Stimulated activated naive B cell treated with anti-CD40 and anti-IgM and Interleukin-4, amounts not matched to agents 10 μg/mL and 1 μg/mL and 100 μg/mL, for 72 hours (primary cell): Measurements from ENCODE around the gene CD7.

Experiments
- ATAC-seq, 2 donors: fragments of 150-1000 bp; cut with Tn5 transposase; replicated peaks; 2 replicates each; pipeline ENCODE4 v1.10.0; 2021; ENCODE audit warnings: moderate library complexity in 1 of 2
- DNase-seq: peaks from one replicate; pipeline ENCODE4 v3.0.0; 2021
- H3K27ac Mint-ChIP-seq: one replicate; pipeline ENCODE4 v1.8.0; 2022; ENCODE audit warnings: mild to moderate bottlenecking, mixed read lengths
- H3K27me3 Mint-ChIP-seq, 2 donors: one replicate each; pipeline ENCODE4 v1.8.0; 2022; ENCODE audit warnings: mixed read lengths in 2 of 2
- H3K36me3 Mint-ChIP-seq, 2 donors: one replicate each; pipeline ENCODE4 v1.8.0; 2022; ENCODE audit warnings: mixed read lengths in 2 of 2, mild to moderate bottlenecking in 1 of 2
- H3K4me1 Mint-ChIP-seq, 2 donors: one replicate each; pipeline ENCODE4 v1.8.0; 2022; ENCODE audit warnings: mixed read lengths in 2 of 2, mild to moderate bottlenecking in 1 of 2
- H3K4me3 Mint-ChIP-seq, 2 donors: one replicate each; pipeline ENCODE4 v1.8.0; 2022; ENCODE audit warnings: mild to moderate bottlenecking in 2 of 2, mixed read lengths in 2 of 2, moderate library complexity in 1 of 2
- H3K9me3 Mint-ChIP-seq, 2 donors: one replicate each; pipeline ENCODE4 v1.8.0; 2022; ENCODE audit warnings: mixed read lengths in 2 of 2, mild to moderate bottlenecking in 1 of 2

The CD7 gene

DNA sequence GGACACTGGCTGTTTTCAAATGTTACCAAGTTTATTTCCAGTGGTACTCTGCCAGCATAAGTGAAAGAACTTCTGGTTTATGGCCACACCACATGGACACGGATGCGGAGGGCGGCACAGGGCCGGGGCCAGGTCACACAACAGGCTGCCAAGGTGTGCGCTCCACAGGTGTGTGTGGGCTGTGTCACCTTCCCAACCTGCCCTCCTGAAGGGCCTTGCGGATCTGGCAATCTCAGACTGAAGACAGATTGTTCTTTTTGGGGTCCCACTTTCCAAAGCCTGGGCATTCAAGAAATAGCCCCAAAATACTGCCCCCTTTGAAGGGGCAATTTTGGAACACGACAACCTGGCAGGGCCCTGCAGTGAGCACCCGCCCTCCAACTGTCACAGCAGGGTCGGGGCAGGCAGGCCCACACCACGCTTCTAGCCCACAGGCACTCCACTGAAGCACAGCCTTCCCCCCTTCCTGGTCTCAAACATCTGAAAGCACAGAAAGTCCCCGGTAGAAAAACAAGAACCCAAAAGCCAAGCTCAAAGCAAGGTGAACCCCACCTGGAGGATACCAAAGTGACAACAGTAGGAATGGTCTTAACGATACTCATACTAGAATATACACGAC lies 47.4 kb downstream of the CD7 start:
- H3K4me1 Mint-ChIP-seq = peaks cover 40 to 71% of the 10 kb centered on the region in 2 donors
- ATAC-seq (no peak), DNase-seq (no peak)
- H3K36me3 Mint-ChIP-seq = peaks cover 23 to 47% of the 10 kb centered on the region in 2 donors
- H3K4me3 Mint-ChIP-seq = peak overlapping the region; percentile 31 to 32
- H3K9me3 Mint-ChIP-seq = no peaks in the 10 kb centered on the region
- H3K27ac Mint-ChIP-seq = peak overlapping the region; percentile 60
- no peaks in the 10 kb centered on the region for H3K27me3 Mint-ChIP-seq

DNA sequence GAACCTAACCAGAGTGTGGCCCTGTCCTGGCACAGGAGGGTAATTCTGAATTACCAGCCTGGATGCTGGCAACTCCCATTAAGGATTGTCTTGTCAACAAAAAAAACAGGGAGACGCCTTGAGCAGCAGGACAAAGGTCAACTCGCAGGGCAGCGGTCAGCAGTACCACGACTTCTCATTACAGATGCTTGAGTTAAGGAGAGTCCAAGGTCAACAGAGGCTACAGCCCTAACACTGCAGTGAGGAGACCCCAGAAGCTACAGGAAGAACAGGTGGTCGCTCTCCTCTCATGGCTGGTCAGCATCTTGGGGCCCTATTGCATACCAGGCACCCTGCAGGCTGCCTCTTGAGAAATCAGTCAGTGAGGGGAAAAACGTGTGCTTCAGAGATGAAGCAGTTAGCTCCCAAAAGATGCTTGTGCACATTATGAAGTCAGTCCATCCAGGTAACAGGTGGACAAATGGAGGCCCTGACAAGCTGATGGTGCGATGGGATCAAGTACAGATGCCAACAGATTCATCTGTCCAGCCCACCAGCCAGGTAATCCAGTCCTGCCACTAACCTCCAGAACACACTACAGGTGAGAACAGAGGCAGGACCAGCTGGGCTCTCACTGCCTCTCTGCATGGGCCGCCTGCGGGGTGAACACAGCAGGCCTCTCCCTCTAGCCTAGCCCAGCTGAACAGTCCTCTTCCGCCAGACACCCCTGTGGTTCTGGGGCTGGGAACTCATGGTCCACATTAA lies 48.1 kb downstream of the CD7 start:
- Mint-ChIP-seq H3K9me3 (no peaks in the 10 kb centered on the region), H3K4me3 (peak overlapping the region; percentile 8 to 32), H3K27me3 (no peaks in the 10 kb centered on the region), H3K4me1 (peaks cover 38 to 71% of the 10 kb centered on the region in 2 donors), H3K36me3 (peaks cover 29 to 50% of the 10 kb centered on the region in 2 donors), H3K27ac (peak overlapping the region; percentile 47)
- ATAC-seq (no peak), DNase-seq (no peak)

DNA sequence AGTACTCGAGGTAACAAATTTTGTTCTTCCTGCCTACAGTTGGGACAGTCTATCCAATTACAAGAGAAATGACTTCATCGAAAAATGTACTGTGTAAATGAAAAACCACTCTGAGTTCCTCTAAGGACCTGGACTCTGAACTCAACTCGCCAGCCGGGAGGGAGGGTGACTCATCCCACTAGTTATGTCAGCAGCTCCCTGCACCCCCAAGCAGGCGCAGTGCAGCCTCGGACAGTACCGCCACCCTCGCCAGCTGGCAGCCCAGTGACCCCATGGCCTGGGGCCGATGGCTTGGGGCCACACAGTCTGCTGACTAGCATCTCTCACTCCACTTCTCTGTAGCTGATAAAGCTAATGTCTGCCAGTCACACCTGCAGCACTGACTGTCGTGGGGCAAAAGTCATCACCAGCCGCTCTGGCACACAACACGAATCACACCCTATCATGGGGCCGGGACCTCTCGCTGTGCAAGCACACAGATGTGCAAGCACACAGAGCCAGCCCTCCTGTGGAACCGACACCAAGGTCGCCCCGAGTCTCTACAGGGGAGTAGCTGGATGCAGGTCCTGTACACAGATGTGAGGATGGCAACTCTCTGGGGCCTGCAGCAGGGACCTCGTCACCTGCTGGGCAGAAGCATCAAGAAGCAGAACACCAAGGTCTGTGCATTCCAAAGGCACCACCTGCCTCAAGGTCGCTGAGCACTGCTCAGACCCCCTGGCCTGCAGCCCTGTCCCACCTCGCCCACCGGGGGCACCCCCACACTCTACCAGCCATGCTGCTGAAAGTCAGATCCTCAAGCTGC lies 49.6 kb downstream of the CD7 start:
- no peak for DNase-seq
- Mint-ChIP-seq H3K36me3 (peaks cover 30 to 54% of the 10 kb centered on the region in 2 donors), H3K27ac (peak overlapping the region; percentile 47), H3K9me3 (no peaks in the 10 kb centered on the region), H3K27me3 (no peaks in the 10 kb centered on the region), H3K4me1 (peaks cover 38 to 66% of the 10 kb centered on the region in 2 donors), H3K4me3 (peak overlapping the region in 1 of 2 donors; percentile 9)
- peak in 1 of 2 donors; percentile 29 for ATAC-seq

DNA sequence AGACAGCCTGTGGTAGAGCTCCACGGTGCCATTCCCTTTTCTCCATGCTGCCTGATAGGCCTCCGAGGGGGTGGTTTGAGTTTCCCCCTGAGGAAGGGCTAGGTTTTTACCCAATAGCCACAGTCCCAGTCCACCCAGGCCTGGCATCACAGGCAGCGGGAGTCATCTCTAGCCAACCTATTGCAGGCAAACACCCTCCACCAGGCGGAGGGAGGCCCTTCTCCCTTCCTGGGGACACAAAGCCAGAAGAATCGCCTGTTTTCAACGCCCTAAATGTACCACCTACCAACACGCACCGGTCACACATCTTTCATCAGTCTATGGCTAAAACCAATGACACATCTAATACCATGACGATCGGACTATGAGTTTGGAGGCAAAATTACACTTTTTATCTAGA lies 51.3 kb downstream of the CD7 start:
- Mint-ChIP-seq H3K27ac (peak overlapping the region; percentile 33), H3K4me3 (no peak overlapping the region), H3K36me3 (peaks cover 30 to 64% of the 10 kb centered on the region in 2 donors), H3K27me3 (no peaks in the 10 kb centered on the region), H3K9me3 (no peaks in the 10 kb centered on the region), H3K4me1 (peaks cover 32 to 51% of the 10 kb centered on the region in 2 donors)
- ATAC-seq (no peak), DNase-seq (no peak)
